H1 (cell line): ENCODE results near the gene SLC13A1. TPM values are rescaled to one million over a fixed set of nuclear protein-coding genes. Genes with fewer than 3 reads are reported as not detected.
A peak's percentile ranks its signal among the peaks of the same experiment; 100 is the strongest.

Source experiments
- CTCF ChIA-PET: fragments of 300-600 bp; sonication (Branson Sonifier 250); formaldehyde crosslinking; loops from one replicate; lab custom pipeline; 2021; ENCODE audit not compliant: partially characterized antibody; lab: Charles Lee
- POLR2A ChIA-PET: fragments of 300-600 bp; sonication (Branson Sonifier 250); formaldehyde crosslinking; loops from one replicate; lab custom pipeline; 2021; ENCODE audit warnings: inconsistent platforms; ENCODE audit not compliant: partially characterized antibody; lab: Charles Lee
- DNase-seq, 2 experiments: peaks; one replicate each; pipeline versions ENCODE4 v3.0.0 to v3.0.0-alpha.2; 2010 to 2022; ENCODE audit warnings: low spot score in 2 of 2, low read depth in 1 of 2, mixed read lengths in 1 of 2
- FAIRE-seq: peaks from 2 replicates; lab custom pipeline; 2011; peaks lifted over from hg19 to GRCh38; lab: Jason Lieb, UNC
- H2AFZ ChIP-seq: 2 replicates; pipeline ENCODE4 v1.8.1; 2012; ENCODE audit warnings: low read length, inconsistent platforms
- H2AK5ac ChIP-seq: 2 replicates; pipeline ENCODE4 v1.6.1; 2013; ENCODE audit warnings: low read depth, low read length
- H2BK120ac ChIP-seq: replicated peaks from 2 replicates; pipeline ENCODE3; 2013; ENCODE audit warnings: low read depth, low read length, inconsistent platforms
- H2BK12ac ChIP-seq: 2 replicates; pipeline ENCODE4 v1.6.1; 2013; ENCODE audit warnings: low read depth, low read length
- H2BK15ac ChIP-seq: 2 replicates; pipeline ENCODE4 v1.6.1; 2013; ENCODE audit warnings: low read length
- H2BK20ac ChIP-seq: 2 replicates; pipeline ENCODE4 v1.6.1; 2013; ENCODE audit warnings: low read length
- H2BK5ac ChIP-seq: 2 replicates; pipeline ENCODE4 v1.6.1; 2013; ENCODE audit warnings: low read depth, low read length
- H3K14ac ChIP-seq: 2 replicates; pipeline ENCODE4 v1.6.1; 2013; ENCODE audit warnings: inconsistent platforms; ENCODE audit not compliant: insufficient read length
- H3K18ac ChIP-seq: 2 replicates; pipeline ENCODE4 v1.6.1; 2013; ENCODE audit warnings: low read length; ENCODE audit errors: extremely low read depth
- H3K23ac ChIP-seq: 2 replicates; pipeline ENCODE4 v1.6.1; 2013; ENCODE audit warnings: inconsistent platforms; ENCODE audit not compliant: insufficient read length
- H3K23me2 ChIP-seq: 2 replicates; pipeline ENCODE4 v1.6.1; 2013; ENCODE audit warnings: low read depth, low read length
- H3K27ac ChIP-seq: 2 replicates; pipeline ENCODE4 v1.6.1; 2011; ENCODE audit warnings: low read depth, low read length, inconsistent platforms
- H3K27me3 ChIP-seq, 4 experiments: replicated peaks in 1 of 4; 1 replicate in 1 of 4; 2 replicates in 3 of 4; pipeline versions ENCODE4 v1.6.1 to v1.8.1; 2011 to 2013; ENCODE audit warnings: low read length in 3 of 4, mild to moderate bottlenecking in 3 of 4, inconsistent platforms in 2 of 4, mixed read lengths in 2 of 4, moderate library complexity in 1 of 4; ENCODE audit not compliant: control insufficient read depth in 3 of 4, insufficient read depth in 3 of 4; ENCODE audit errors: extremely low read depth in 1 of 4
- H3K36me3 ChIP-seq, 4 experiments: 2 replicates each; pipeline versions ENCODE4 v1.6.1 to v1.8.1; 2011 to 2013; ENCODE audit warnings: mild to moderate bottlenecking in 4 of 4, low read length in 3 of 4, moderate library complexity in 2 of 4, control low read depth in 1 of 4, inconsistent platforms in 1 of 4; ENCODE audit not compliant: insufficient read depth in 4 of 4, control insufficient read depth in 2 of 4
- H3K4ac ChIP-seq: replicated peaks from 2 replicates; pipeline ENCODE3; 2013; ENCODE audit warnings: low read length, low read depth, mixed read lengths, inconsistent platforms; ENCODE audit not compliant: insufficient read length
- H3K4me1 ChIP-seq, 4 experiments: replicated peaks in 1 of 4; 1 replicate in 1 of 4; 2 replicates in 3 of 4; pipeline versions ENCODE4 v1.6.1 to v1.8.1; 2011 to 2013; ENCODE audit warnings: low read length in 3 of 4, inconsistent platforms in 2 of 4, mixed read lengths in 1 of 4; ENCODE audit not compliant: insufficient read depth in 4 of 4, control insufficient read depth in 3 of 4
- H3K4me2 ChIP-seq, 2 experiments: 2 replicates each; pipeline versions ENCODE4 v1.6.1 to v1.8.1; 2011 to 2013; ENCODE audit warnings: low read depth in 2 of 2, low read length in 2 of 2, control low read depth in 1 of 2, inconsistent platforms in 1 of 2, mild to moderate bottlenecking in 1 of 2; ENCODE audit not compliant: insufficient read depth in 1 of 2
- H3K4me3 ChIP-seq, 4 experiments: fragments of 200-600, 300-600 bp in 1 of 4; sonication (generic), shearing (Covaris generic), sonication (Bioruptor Twin) in 1 of 4; 2 replicates each; pipeline versions ENCODE4 v1.5.1 to v1.8.1; 2011 to 2016; ENCODE audit warnings: low read length in 4 of 4, low read depth in 3 of 4, control low read depth in 2 of 4, inconsistent platforms in 2 of 4, mild to moderate bottlenecking in 2 of 4, mixed read lengths in 1 of 4, moderate library complexity in 1 of 4; ENCODE audit not compliant: insufficient read depth in 2 of 4; ENCODE audit errors: extremely low read depth in 1 of 4
- H3K56ac ChIP-seq: replicated peaks from 2 replicates; pipeline ENCODE3; 2013; ENCODE audit warnings: low read depth, mild to moderate bottlenecking, mixed read lengths, low read length, inconsistent platforms; ENCODE audit not compliant: insufficient read length
- H3K79me1 ChIP-seq: 2 replicates; pipeline ENCODE4 v1.6.1; 2013; ENCODE audit warnings: low read depth, low read length, control low read depth
- H3K79me2 ChIP-seq, 2 experiments: 2 replicates each; pipeline versions ENCODE4 v1.6.1 to v1.8.1; 2012 to 2013; ENCODE audit warnings: low read length in 2 of 2, mild to moderate bottlenecking in 2 of 2, inconsistent platforms in 1 of 2; ENCODE audit not compliant: insufficient read depth in 2 of 2, control insufficient read depth in 1 of 2
- H3K9ac ChIP-seq, 4 experiments: replicated peaks in 1 of 4; 1 replicate in 1 of 4; 2 replicates in 3 of 4; pipeline versions ENCODE4 v1.6.1 to v1.8.1; 2011 to 2013; ENCODE audit warnings: low read depth in 3 of 4, low read length in 3 of 4, control low read depth in 2 of 4, mild to moderate bottlenecking in 2 of 4, moderate library complexity in 2 of 4, inconsistent platforms in 1 of 4; ENCODE audit errors: extremely low read depth in 1 of 4
- H3K9me3 ChIP-seq, 2 experiments: 2 replicates each; pipeline versions ENCODE4 v1.6.1 to v1.8.1; 2012 to 2013; ENCODE audit warnings: mild to moderate bottlenecking in 2 of 2, moderate library complexity in 2 of 2, control low read depth in 1 of 2, inconsistent platforms in 1 of 2, low read depth in 1 of 2, low read length in 1 of 2, mixed read lengths in 1 of 2; ENCODE audit not compliant: insufficient read depth in 2 of 2
- H4K20me1 ChIP-seq, 2 experiments: replicated peaks in 1 of 2; 2 replicates each; pipeline versions ENCODE3 to v1.8.1; 2011 to 2013; ENCODE audit warnings: inconsistent platforms in 2 of 2, low read length in 2 of 2, mild to moderate bottlenecking in 1 of 2; ENCODE audit not compliant: insufficient read depth in 2 of 2, control insufficient read depth in 1 of 2
- H4K5ac ChIP-seq: 2 replicates; pipeline ENCODE4 v1.6.1; 2013; ENCODE audit warnings: low read length, low read depth, mixed read lengths, inconsistent platforms; ENCODE audit not compliant: insufficient read length
- H4K8ac ChIP-seq: 2 replicates; pipeline ENCODE4 v1.8.0; 2013; ENCODE audit warnings: mild to moderate bottlenecking, moderate library complexity, low read length, inconsistent platforms; ENCODE audit not compliant: insufficient read depth; ENCODE audit errors: extremely low read depth
- H4K91ac ChIP-seq: replicated peaks from 2 replicates; pipeline ENCODE3; 2013; ENCODE audit warnings: low read length, mixed read lengths, inconsistent platforms; ENCODE audit not compliant: insufficient read length
- ASH2L ChIP-seq: fragments of 200-600, 300-600 bp; sonication (generic); IDR thresholded peaks from one replicate; pipeline ENCODE4 v1.7.1; 2017; ENCODE audit warnings: low read length
- ATF2 ChIP-seq: IDR thresholded peaks from 2 replicates; pipeline ENCODE4 v1.6.1; 2012; ENCODE audit warnings: low read length, inconsistent platforms
- CHD1 ChIP-seq: IDR thresholded peaks from 2 replicates; pipeline ENCODE4 v1.6.1; 2012; ENCODE audit warnings: low read depth, low read length, improper control_type of control experiment
- FOSL1 ChIP-seq: IDR thresholded peaks from 2 replicates; pipeline ENCODE4 v1.6.1; 2011; ENCODE audit warnings: mild to moderate bottlenecking, low read depth, low read length, moderate library complexity; ENCODE audit not compliant: insufficient read depth
- POLR2A ChIP-seq, 2 experiments: IDR thresholded peaks; 1 replicate in 1 of 2; 2 replicates in 1 of 2; pipeline ENCODE4 v1.6.1; 2011; ENCODE audit warnings: low read depth in 2 of 2, low read length in 2 of 2, mild to moderate bottlenecking in 2 of 2; ENCODE audit errors: control extremely low read depth in 1 of 2
- POLR2AphosphoS5 ChIP-seq: IDR thresholded peaks from 2 replicates; pipeline ENCODE4 v1.6.1; 2011; ENCODE audit warnings: low read depth, low read length
- RBBP5 ChIP-seq: IDR thresholded peaks from 2 replicates; pipeline ENCODE4 v1.7.1; 2012; ENCODE audit warnings: low read depth, mild to moderate bottlenecking, inconsistent platforms, low read length, moderate library complexity, borderline replicate concordance
- TAF1 ChIP-seq: IDR thresholded peaks from 2 replicates; pipeline ENCODE4 v1.6.1; 2011; ENCODE audit warnings: mild to moderate bottlenecking, low read depth, low read length
- TAF7 ChIP-seq: optimal IDR thresholded peaks from 2 replicates; pipeline ENCODE3; 2011; ENCODE audit warnings: low read depth, mild to moderate bottlenecking, inconsistent platforms, low read length, moderate library complexity, borderline replicate concordance
- USF2 ChIP-seq: IDR thresholded peaks from 2 replicates; pipeline ENCODE4 v1.6.1; 2011; ENCODE audit warnings: low read length, improper control_type of control experiment
- ZNF274 ChIP-seq: IDR thresholded peaks from 2 replicates; pipeline ENCODE4 v1.7.0; 2012; ENCODE audit warnings: low read length, borderline replicate concordance; ENCODE audit errors: extremely low read depth
- WGBS, 2 experiments: shearing (Covaris generic) in 1 of 2; methylation state at CpG; one replicate each; pipeline versions ENCODE4 v1.1.6 to v1.1.7; 2013 to 2015; ENCODE audit warnings: low lambda C conversion rate in 2 of 2, mixed read lengths in 2 of 2, inconsistent platforms in 1 of 2, low coverage in 1 of 2, missing lambda C conversion rate in 1 of 2; ENCODE audit not compliant: insufficient replicate concordance in 2 of 2, insufficient coverage in 1 of 2, insufficient read length in 1 of 2; ENCODE audit errors: extremely low coverage in 1 of 2, missing lambda C conversion rate in 1 of 2; 5-methylcytosine and 5-hydroxymethylcytosine counted together
- polyA plus RNA-seq, 7 experiments: library from polyadenylated mRNA; depleted of rRNA in 3 of 7; stranded (reverse) in 5 of 7; unstranded in 2 of 7; fragments of >200 nt in 5 of 7; fragments of 200-250 nt in 2 of 7; gene quantifications; 1 replicate in 5 of 7; 2 replicates in 1 of 7; 4 replicates in 1 of 7; pipeline versions ENCODE4 v1.2.1 to v1.2.3, GENCODE V29; 2011 to 2013; ENCODE audit warnings: missing spikeins in 2 of 7, mixed read lengths in 2 of 7
- total RNA-seq: library from RNA; stranded (reverse); fragmentation: NEBNext Ultra II Directional; extraction: Animal tissue kit (Norgen Biotek cat#: 25700); gene quantifications from 2 replicates; pipeline ENCODE4 v1.2.1, GENCODE V29; 2021

Gene SLC13A1
- total and polyA plus RNA-seq, 2 of the 8 experiments (the other 6 are each of a cell fraction or from before 2014, with no cell fraction given) = not detected

- H3K23me2 ChIP-seq = no peaks in the 10 kb centered on the region
- no peaks in the 10 kb centered on the region for H3K36me3 ChIP-seq
- H4K8ac ChIP-seq = no peak overlapping the region
- H2BK120ac ChIP-seq = no peak overlapping the region
- H3K18ac ChIP-seq = no peak overlapping the region
- no peak overlapping the region for H3K14ac ChIP-seq
- DNase-seq = no peak
- no peaks in the 10 kb centered on the region for H3K9me3 ChIP-seq
- H4K5ac ChIP-seq = no peak overlapping the region
- 0 out of 7 replicates have a peak, but pooled peaks cover 0 to 1% (median 0%) of the 10 kb centered on the region in 4 experiments for H3K4me1 ChIP-seq
- H2BK12ac ChIP-seq = no peak overlapping the region
- H3K56ac ChIP-seq = no peak overlapping the region
- 90% methylated on average over 3 of the region's 3 CpGs; no CpG with 5 or more reads in 1 of the 2 experiments for WGBS, 2 experiments
- 0 out of 2 replicates have a peak overlapping the region, but pooled peaks have one; percentile 54 for H2AFZ ChIP-seq
- H3K4me3 ChIP-seq = no peak overlapping the region
- H2AK5ac ChIP-seq = no peak overlapping the region
- H2BK15ac ChIP-seq = no peak overlapping the region
- no peak overlapping the region for H3K4ac ChIP-seq
- no peaks in the 10 kb centered on the region for H3K79me1 ChIP-seq
- no peak for FAIRE-seq
- no peak overlapping the region for H2BK5ac ChIP-seq
- no peak overlapping the region for H3K9ac ChIP-seq
- H3K23ac ChIP-seq = no peak overlapping the region
- no peaks in the 10 kb centered on the region for H4K20me1 ChIP-seq
- POLR2A ChIA-PET = no interaction called here
- no peak overlapping the region for H4K91ac ChIP-seq
- H3K79me2 ChIP-seq = no peaks in the 10 kb centered on the region
- H3K27me3 ChIP-seq = no peaks in the 10 kb centered on the region
- CTCF ChIA-PET = interaction anchor here (0.6 to 1.2 kb wide), 3 partner anchors 12 to 462 kb away, joined by 3 read pairs; no protein-coding TSS in a partner anchor
- no peak overlapping the region for H2BK20ac ChIP-seq
- no peak overlapping the region for H3K27ac ChIP-seq
- TF ChIP-seq TAF1 (no peak), RBBP5 (no peak), TAF7 (no peak), POLR2A (IDR thresholded peaks at IDR 0.05; ENCODE audit: control extremely low read depth in 1 of 2, low read depth in 2 of 2, low read length in 2 of 2) (no peak), FOSL1 (no peak), ASH2L (no peak), POLR2AphosphoS5 (no peak), ATF2 (no peak), USF2 (no peak), ZNF274 (no peak), CHD1 (no peak)
- TF ChIP-seq, all 59 proteins: peak for 0
- H3K4me2 ChIP-seq = no peak overlapping the region
These were observed 48.3 kb downstream of the SLC13A1 start for GRCh38 chr7:123151443-123151842.
